ENCODE results near the gene CXCR4.

Gene CXCR4

GRCh38 chr2:136117909-136118818 lies at the start of gene CXCR4:
Gene CXCR4 (minus strand): TSS chr2:136118149. CDS start chr2:136118060, 89 bp downstream.
- FAIRE-seq: no peak

GRCh38 chr2:136164280-136164776 lies 46.4 kb upstream of the CXCR4 start:
- no peak for FAIRE-seq

DNA sequence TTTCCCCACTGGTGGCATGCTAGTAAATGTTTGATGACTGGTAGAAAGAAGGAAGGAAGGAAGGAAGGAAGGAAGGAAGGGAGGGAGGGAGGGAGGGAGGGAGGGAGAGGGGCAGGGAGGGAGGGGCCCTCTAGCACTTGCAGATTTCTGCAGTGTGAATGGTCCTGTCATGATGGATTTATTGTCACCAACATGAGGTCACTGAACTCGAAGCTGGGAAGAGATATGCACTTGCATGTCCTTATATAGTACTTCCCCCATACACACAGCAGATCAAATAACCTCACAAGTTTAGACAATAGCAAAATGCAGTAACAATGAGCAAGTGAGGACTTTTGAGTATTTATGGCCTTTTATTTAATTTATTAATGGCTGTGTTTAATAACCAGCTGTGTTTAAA lies 44.5 kb upstream of the CXCR4 start:
- no peak for FAIRE-seq

GRCh38 chr2:136156411-136156810 lies 38.5 kb upstream of the CXCR4 start:
- FAIRE-seq: no peak

DNA sequence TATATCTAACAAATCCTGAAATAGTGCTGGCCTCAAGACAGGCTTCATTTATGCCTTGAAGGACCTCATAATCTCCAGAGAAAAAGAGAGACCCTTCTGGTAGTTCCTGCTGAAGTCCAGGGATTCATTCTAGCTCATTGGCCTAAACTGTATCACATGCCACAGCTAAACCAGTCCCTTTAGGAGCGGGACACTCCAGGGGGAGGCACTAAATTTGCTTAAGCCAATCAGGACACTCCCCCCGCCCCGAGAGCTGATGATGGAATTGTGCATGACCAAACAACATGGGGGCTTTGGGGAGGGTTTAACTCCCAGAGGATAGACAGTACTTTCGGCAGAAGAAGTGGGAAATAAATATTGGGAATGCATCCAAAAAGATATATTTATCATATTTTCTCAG lies 36.4 kb upstream of the CXCR4 start:
- FAIRE-seq: no peak

- no peak for FAIRE-seq
Observed at GRCh38 chr2:136151021-136151971, 33.3 kb upstream of the CXCR4 start.

- no peak for FAIRE-seq
Observed at GRCh38 chr2:136149011-136149410, 31.1 kb upstream of the CXCR4 start.

DNA sequence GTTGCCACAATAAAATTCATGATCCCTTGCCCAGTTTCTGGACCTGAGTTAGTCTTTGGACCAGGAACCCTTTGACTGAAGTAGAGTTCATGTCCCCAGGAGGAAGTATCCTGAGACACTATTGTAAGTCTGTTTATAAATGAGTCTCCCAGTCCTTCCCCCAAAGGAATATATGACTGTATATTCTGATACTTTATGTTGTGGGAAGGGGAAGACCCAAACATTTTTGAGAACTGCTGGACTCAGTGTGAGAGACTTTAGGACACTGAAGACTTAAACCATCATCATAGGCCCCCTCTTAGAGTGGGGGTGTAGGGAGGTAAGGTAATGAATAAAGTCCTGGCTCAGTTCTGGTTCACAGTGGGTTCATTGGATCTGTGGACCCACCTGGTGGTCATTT lies 28.6 kb upstream of the CXCR4 start:
- FAIRE-seq: no peak

- FAIRE-seq: no peak
Observed at GRCh38 chr2:136143603-136144451, 25.9 kb upstream of the CXCR4 start.

DNA sequence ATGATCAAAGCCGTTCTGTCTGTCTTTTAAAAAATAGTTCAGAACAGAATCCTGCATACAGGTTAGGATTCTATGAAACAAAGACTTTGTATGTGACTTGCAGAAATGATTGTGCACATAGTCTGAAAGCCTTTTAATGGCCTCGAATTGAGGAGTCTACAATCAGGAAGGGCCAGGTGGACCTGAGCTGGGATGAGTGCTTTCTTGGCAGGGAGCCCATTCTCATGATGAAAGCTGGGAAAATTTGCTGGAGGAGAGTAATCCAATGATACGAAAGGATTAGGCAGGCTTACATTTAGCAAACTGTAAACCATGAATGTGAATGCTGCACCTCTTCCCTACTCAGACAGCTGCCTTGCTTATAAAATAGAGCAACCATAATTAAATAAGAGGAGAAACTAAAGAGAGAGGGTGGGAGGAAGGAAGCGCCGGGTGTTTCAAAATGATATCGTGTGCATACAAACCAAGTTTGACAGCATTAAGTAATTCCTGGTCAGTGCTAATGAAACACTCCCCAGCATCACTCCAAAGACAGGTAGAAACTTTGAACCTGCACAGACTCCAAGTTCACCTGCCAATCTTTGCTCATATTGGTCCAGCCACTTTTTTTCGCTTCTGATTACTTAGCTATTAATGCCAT lies 23.7 kb upstream of the CXCR4 start:
- FAIRE-seq: no peak

- FAIRE-seq: no peak
Observed at GRCh38 chr2:136139631-136140030, 21.7 kb upstream of the CXCR4 start.

DNA sequence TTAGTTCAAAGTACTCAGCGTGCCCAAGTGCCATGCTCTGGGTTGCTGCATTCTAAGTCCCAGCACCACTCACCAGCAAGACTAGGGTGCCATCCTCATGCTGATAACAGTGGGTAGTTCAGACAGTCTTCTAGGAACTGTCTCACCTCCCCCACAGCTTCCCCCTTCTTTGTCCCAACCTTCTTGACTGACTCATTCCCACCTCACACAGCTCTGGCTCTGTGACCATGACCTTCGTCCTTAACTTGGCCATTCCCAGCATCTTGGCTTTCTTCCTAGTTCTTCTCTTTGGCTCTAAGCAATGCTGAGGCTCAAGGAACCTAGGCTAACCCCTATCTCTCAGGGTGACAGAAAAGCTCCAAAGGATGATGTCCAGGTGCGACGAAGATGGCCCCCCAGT lies 20.0 kb upstream of the CXCR4 start:
- no peak for FAIRE-seq

GRCh38 chr2:136136931-136137330 lies 19.0 kb upstream of the CXCR4 start:
- no peak for FAIRE-seq

- no peak for FAIRE-seq
Observed at GRCh38 chr2:136135921-136136906, 18.3 kb upstream of the CXCR4 start.

DNA sequence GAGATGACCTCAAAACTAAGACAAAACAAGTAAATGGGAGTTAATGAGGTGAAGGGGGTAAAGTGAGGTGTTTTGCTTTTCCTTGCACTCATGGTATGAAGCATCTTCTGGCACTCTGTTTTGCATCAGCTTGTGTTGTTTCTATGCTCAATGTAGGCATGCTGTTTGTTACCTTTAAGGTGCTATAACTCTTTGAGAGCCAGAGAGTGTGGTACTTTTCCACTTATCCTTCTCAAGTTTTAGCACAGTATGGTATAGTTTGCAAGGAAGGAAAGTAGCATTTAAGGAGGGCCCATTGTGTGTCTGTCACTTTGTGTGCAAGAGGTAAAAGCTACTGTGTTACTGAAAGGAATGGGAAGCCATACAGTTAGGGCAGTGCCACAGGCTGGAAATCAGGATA lies 17.5 kb upstream of the CXCR4 start:
- no peak for FAIRE-seq

- no peak for FAIRE-seq
Observed at GRCh38 chr2:136134126-136134525, 16.2 kb upstream of the CXCR4 start.

DNA sequence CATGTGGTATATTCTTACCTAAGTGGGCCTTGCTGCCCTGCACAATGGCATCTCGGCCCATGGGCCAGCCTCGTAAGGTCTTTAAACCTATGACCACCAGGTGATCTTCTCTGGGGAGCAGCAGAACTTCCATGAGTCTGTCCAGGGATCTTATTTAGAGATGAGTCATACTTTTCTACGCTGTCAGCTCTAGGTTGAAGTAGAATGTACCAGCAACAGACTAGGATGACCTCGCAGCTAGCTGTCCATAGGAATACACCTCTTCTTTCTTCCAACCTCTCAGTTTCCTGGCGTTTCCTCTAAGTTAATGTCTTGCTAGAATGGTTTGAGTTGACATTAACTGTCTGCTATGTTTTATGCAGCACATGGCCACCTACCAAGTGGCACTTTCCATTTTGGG lies 15.6 kb upstream of the CXCR4 start:
- no peak for FAIRE-seq

DNA sequence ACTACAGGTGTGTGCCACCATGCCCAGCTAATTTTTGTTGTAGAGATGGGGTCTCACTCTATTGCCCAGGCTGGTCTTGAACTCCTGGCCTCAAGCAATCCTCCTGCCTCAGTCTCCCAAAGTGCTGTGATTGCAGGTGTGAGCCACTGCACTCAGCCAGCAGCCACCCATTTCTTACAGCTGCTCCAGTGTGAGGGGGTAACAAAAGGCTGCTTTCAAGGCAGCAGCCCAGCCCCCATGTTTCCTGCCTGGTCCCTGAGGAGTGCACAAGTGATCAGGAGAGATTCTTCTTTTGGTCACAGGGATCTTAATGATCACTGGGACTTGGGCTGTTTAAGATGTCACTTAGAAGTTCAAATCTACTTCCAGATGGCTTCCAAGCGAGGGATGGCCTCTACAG lies 15.2 kb upstream of the CXCR4 start:
- FAIRE-seq: no peak

GRCh38 chr2:136132825-136133155 lies 14.8 kb upstream of the CXCR4 start:
- no peak for FAIRE-seq

GRCh38 chr2:136131961-136132824 lies 14.2 kb upstream of the CXCR4 start:
- FAIRE-seq: no peak

All from G401.6 (cell line).